Neuronal stem cell (in vitro differentiated cells): ENCODE measurements around the gene ADH4.
"Not testable (repeated sequence)": the region's sequence is repeated elsewhere in the genome, so short reads cannot be mapped to it uniquely, and the experiment has no call there.

Source experiments
- DNase-seq: peaks from one replicate; pipeline ENCODE4 v3.0.0-alpha.2; 2013; ENCODE audit warnings: low spot score
- H2AFZ ChIP-seq: one replicate; pipeline ENCODE4 v1.6.1; 2013; ENCODE audit warnings: mild to moderate bottlenecking, low read length, inconsistent platforms
- H2AK5ac ChIP-seq: 2 replicates; pipeline ENCODE4 v1.6.1; 2013; ENCODE audit warnings: low read depth, mild to moderate bottlenecking, inconsistent platforms, low read length, moderate library complexity, mixed read lengths
- H2BK120ac ChIP-seq: 2 replicates; pipeline ENCODE4 v1.6.1; 2013; ENCODE audit warnings: low read depth, mild to moderate bottlenecking, inconsistent platforms, low read length, moderate library complexity, mixed read lengths
- H2BK12ac ChIP-seq: one replicate; pipeline ENCODE4 v1.6.1; 2013; ENCODE audit warnings: low read length, inconsistent platforms
- H2BK15ac ChIP-seq: 2 replicates; pipeline ENCODE4 v1.6.1; 2013; ENCODE audit warnings: mild to moderate bottlenecking, low read length, inconsistent platforms, mixed read lengths
- H2BK5ac ChIP-seq: one replicate; pipeline ENCODE4 v1.6.1; 2013; ENCODE audit warnings: inconsistent platforms, mild to moderate bottlenecking, low read length, moderate library complexity
- H3K14ac ChIP-seq: one replicate; pipeline ENCODE4 v1.6.1; 2013; ENCODE audit warnings: low read length, inconsistent platforms
- H3K18ac ChIP-seq: 2 replicates; pipeline ENCODE4 v1.6.1; 2013; ENCODE audit warnings: low read length, inconsistent platforms
- H3K23ac ChIP-seq: 2 replicates; pipeline ENCODE4 v1.6.1; 2013; ENCODE audit warnings: low read depth, mild to moderate bottlenecking, mixed read lengths, low read length, inconsistent platforms; ENCODE audit not compliant: poor library complexity
- H3K27ac ChIP-seq: replicated peaks from 3 replicates; pipeline ENCODE4 v1.5.1; 2013; ENCODE audit warnings: low read length, inconsistent platforms
- H3K27me3 ChIP-seq, 3 experiments: 2 replicates each; pipeline ENCODE4 v1.6.1; 2013; ENCODE audit warnings: low read length in 3 of 3, mild to moderate bottlenecking in 2 of 3, inconsistent platforms in 1 of 3, low read depth in 1 of 3, mixed read lengths in 1 of 3, moderate library complexity in 1 of 3; ENCODE audit not compliant: control insufficient read depth in 3 of 3, insufficient read depth in 3 of 3
- H3K36me3 ChIP-seq, 2 donors: replicated peaks in 1 of 2; 2 replicates each; pipeline ENCODE4 v1.6.1; 2013; ENCODE audit warnings: low read length in 2 of 2; ENCODE audit not compliant: control insufficient read depth in 2 of 2, insufficient read depth in 2 of 2
- H3K4ac ChIP-seq: 2 replicates; pipeline ENCODE4 v1.6.1; 2013; ENCODE audit warnings: inconsistent platforms, mild to moderate bottlenecking, low read length, moderate library complexity
- H3K4me1 ChIP-seq, 2 donors: 1 replicate in 1 of 2; 2 replicates in 1 of 2; pipeline ENCODE4 v1.6.1; 2013; ENCODE audit warnings: low read length in 2 of 2, low read depth in 1 of 2; ENCODE audit not compliant: control insufficient read depth in 2 of 2, insufficient read depth in 1 of 2
- H3K4me2 ChIP-seq: one replicate; pipeline ENCODE4 v1.6.1; 2013; ENCODE audit warnings: mild to moderate bottlenecking, low read length, inconsistent platforms; ENCODE audit not compliant: insufficient read depth, poor library complexity, severe bottlenecking
- H3K4me3 ChIP-seq, 2 donors: 2 replicates each; pipeline ENCODE4 v1.5.1; 2013; ENCODE audit warnings: low read length in 2 of 2, mild to moderate bottlenecking in 2 of 2, inconsistent platforms in 1 of 2, moderate library complexity in 1 of 2
- H3K79me1 ChIP-seq: one replicate; pipeline ENCODE4 v1.6.1; 2013; ENCODE audit warnings: low read depth, mild to moderate bottlenecking, inconsistent platforms, low read length, moderate library complexity
- H3K9ac ChIP-seq: one replicate; pipeline ENCODE4 v1.6.1; 2013; ENCODE audit warnings: mild to moderate bottlenecking, low read depth, low read length, inconsistent platforms; ENCODE audit not compliant: poor library complexity
- H3K9me3 ChIP-seq, 2 donors: replicated peaks in 1 of 2; 2 replicates each; pipeline versions ENCODE3 to v1.6.1; 2013; ENCODE audit warnings: low read length in 2 of 2, mild to moderate bottlenecking in 2 of 2, inconsistent platforms in 1 of 2, low read depth in 1 of 2, mixed read lengths in 1 of 2, moderate library complexity in 1 of 2; ENCODE audit not compliant: control insufficient read depth in 2 of 2, insufficient read depth in 1 of 2
- H4K8ac ChIP-seq: one replicate; pipeline ENCODE4 v1.6.1; 2013; ENCODE audit warnings: low read depth, mild to moderate bottlenecking, inconsistent platforms, low read length, moderate library complexity
- H4K91ac ChIP-seq: one replicate; pipeline ENCODE4 v1.6.1; 2013; ENCODE audit warnings: low read length, low read depth, mild to moderate bottlenecking, inconsistent platforms; ENCODE audit not compliant: poor library complexity
- WGBS, 2 donors: extraction: QIAGEN DNeasy Blood & Tissue Kit; methylation state at CpG; one replicate each; pipeline ENCODE4 v1.1.7; 2013; ENCODE audit warnings: missing lambda C conversion rate in 2 of 2, mixed read lengths in 1 of 2; ENCODE audit not compliant: insufficient read length in 2 of 2, insufficient replicate concordance in 1 of 2; ENCODE audit errors: extremely low coverage in 2 of 2; 5-methylcytosine and 5-hydroxymethylcytosine counted together

The ADH4 gene

DNA sequence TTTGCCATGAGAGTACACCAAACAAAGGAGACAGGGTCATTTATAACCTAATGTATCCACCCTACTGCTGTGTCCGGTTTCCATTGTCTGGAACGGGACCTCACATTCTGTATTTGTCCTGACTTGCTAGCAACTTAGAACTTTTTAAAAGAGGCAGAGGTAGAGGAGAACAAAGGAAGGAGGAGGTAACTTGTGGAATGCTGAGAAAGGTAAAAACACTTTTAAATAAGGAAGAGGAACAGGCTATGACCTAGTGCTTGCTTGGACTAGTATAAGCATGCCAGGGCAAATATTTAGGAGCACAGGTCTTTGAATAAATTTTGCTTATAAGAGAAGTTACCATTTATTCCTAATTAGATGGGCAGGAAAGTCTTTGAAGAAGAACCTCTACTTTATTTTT lies 52.3 kb downstream of the ADH4 start:
- H3K18ac ChIP-seq, DNase-seq, H3K23ac ChIP-seq, H3K27ac ChIP-seq, H3K14ac ChIP-seq, H2AFZ ChIP-seq, H2BK5ac ChIP-seq, H3K79me1 ChIP-seq, H2BK120ac ChIP-seq, H3K4ac ChIP-seq, H2BK12ac ChIP-seq, H3K4me1 ChIP-seq, H3K4me2 ChIP-seq, H3K9ac ChIP-seq, H3K4me3 ChIP-seq, H4K8ac ChIP-seq, H2BK15ac ChIP-seq, H3K36me3 ChIP-seq, H3K27me3 ChIP-seq, H2AK5ac ChIP-seq, H4K91ac ChIP-seq: not testable (repeated sequence)
- whole genome bisulfite sequencing, 2 donors, result no CpG with 5 or more reads among the region's 2 CpGs
- peaks cover 0 to 11% of the 10 kb centered on the region in 2 donors for H3K9me3 ChIP-seq

DNA sequence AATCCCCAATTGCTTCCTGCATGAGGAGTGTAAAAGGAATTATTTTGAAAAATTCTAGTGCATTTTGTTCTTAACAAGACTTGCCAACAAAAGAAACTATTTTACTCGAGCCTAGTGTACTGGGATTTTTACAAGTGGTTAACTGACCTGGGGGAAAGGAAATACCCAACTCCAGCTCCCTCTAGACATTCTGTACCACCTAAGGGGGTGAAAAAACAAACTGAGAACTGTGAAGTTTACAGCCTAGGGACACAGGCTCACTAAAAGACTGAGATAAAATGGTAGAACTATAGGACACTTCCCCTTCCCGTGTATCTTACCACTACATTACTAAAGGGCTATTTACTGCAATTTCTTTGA lies 52.9 kb downstream of the ADH4 start:
- Histone ChIP-seq H3K23ac (no peak overlapping the region), H2BK15ac (no peak overlapping the region), H2AK5ac (no peak overlapping the region), H3K36me3 (peaks cover 0 to 4% of the 10 kb centered on the region in 2 donors), H3K27ac (peak overlapping the region; percentile 30), H4K91ac (no peak overlapping the region), H3K9ac (no peak overlapping the region), H2BK120ac (no peak overlapping the region), H2BK5ac (no peak overlapping the region), H3K4me2 (no peak overlapping the region), H3K4me3 (no peak overlapping the region), H3K4ac (no peak overlapping the region), H3K14ac (no peak overlapping the region), H3K27me3 (no peaks in the 10 kb centered on the region), H3K4me1 (peaks cover 2 to 3% of the 10 kb centered on the region in 2 donors), H2AFZ (no peak overlapping the region), H4K8ac (no peak overlapping the region), H3K79me1 (peaks cover 2% of the 10 kb centered on the region), H2BK12ac (no peak overlapping the region), H3K18ac (no peak overlapping the region), H3K9me3 (peaks cover 0 to 11% of the 10 kb centered on the region in 2 donors)
- WGBS, 2 donors, result no CpG with 5 or more reads among the region's 2 CpGs
- no peak for DNase-seq

DNA sequence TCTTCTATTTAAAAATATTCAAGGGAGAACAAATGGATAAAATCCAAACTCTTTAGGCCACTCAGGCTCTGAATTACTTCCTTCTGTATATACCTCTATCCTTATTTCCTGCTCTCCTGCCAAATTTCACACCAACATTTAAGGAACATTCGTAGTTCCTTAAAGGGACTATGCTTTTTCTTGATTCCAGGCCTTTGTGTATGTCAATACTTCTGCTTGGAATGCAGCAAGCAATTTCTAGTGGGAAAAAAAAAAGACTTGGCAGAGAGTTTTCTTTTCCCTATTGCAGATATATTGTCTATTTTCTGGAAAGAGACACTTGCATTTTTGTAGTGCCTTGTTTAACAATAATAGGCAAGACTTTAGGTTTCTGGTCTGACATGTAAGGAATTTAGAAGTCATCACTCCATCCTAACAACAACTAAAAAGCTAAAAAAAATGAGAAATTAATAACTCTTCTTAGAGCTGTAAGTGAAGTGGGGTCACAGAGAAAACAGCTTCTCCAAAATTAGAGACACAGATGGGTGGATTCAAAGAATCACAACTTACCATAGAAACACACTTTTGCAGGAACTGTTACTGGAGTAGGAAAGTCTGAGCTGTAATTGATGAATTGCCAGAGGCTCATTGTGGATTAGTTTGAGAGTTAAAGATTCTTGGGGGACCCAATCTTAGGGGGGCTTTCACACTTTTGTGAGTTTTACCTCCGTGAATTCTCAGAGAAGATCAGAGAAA lies 53.4 kb downstream of the ADH4 start:
- Histone ChIP-seq H3K36me3 (peaks cover 0 to 10% of the 10 kb centered on the region in 2 donors), H3K4me1 (peaks cover 2 to 3% of the 10 kb centered on the region in 2 donors), H3K4me2 (peak overlapping the region; percentile 11), H2BK120ac (no peak overlapping the region), H3K9ac (no peak overlapping the region), H2AFZ (no peak overlapping the region), H3K14ac (no peak overlapping the region), H3K79me1 (peaks cover 2% of the 10 kb centered on the region), H3K27ac (no peak overlapping the region), H2BK5ac (no peak overlapping the region), H3K23ac (no peak overlapping the region), H2BK12ac (no peak overlapping the region), H2AK5ac (no peak overlapping the region), H2BK15ac (no peak overlapping the region), H3K27me3 (no peaks in the 10 kb centered on the region), H3K4ac (no peak overlapping the region), H4K8ac (no peak overlapping the region), H4K91ac (no peak overlapping the region), H3K9me3 (peaks cover 0 to 11% of the 10 kb centered on the region in 2 donors), H3K18ac (no peak overlapping the region), H3K4me3 (no peak overlapping the region)
- WGBS, 2 donors, result no CpG with 5 or more reads among the region's 2 CpGs
- no peak for DNase-seq

DNA sequence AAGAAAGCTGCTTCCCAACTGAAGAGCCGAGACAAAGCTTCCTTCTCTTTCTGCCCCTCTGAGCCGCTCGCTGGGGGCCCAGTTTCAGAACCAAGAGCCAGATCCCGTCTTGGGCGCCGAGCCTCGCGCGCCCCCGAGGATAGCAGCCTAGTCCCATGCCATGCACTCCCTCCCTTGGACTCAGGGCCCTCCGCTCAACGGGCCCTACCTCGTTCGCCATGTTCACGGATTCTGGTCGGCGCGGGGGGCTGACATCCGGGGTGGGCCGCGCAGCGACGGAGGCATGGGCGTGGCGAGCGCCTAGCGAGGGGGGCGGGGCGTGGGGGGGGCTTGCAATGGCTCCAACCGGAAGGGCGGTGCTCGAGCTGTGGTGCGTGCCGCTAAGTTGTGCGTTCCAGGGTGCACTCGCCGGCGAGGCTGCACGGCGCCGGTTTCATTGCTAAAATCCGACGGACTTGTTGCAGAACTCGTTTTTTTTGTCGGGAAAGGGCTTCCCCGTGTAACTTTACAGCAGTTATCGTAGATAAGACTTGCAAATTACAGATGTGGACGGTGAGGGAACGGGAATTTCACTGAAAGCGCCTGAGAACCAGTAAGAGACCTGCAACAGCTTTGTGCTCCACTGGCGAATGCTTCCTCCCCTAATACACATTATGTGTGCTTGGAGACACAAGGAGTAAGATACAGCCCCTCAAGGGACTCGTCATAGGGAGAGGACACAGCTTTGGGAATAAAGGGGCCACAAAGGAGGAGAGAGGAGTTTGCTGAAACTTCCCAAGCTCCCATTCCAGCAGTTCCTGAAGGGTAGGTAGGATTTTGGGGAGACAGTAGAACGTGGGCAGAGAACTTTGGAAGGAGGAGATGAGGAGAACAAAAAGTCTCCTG lies 55.4 kb downstream of the ADH4 start, which contains the start of gene ADH5:
Gene ADH5, minus strand, starts transcription at position 308 of the 885 bp plus-strand sequence. Its CDS starts 88 bp downstream, at position 220.
- Histone ChIP-seq H4K8ac (no peak within 1 kb of the TSS), H3K9ac (peak within 1 kb of the TSS; percentile 95), H3K4me2 (peak within 1 kb of the TSS; percentile 60), H2BK120ac (no peak within 1 kb of the TSS), H3K36me3 (peaks cover 13 to 29% of the 10 kb centered on the region in 2 donors), H3K4me3 (peak within 1 kb of the TSS; percentile 90 to 94), H2BK12ac (no peak within 1 kb of the TSS), H3K27ac (peak within 1 kb of the TSS; percentile 69), H2AK5ac (no peak within 1 kb of the TSS), H3K18ac (peak within 1 kb of the TSS; percentile 99), H3K23ac (peak within 1 kb of the TSS; percentile 97), H3K27me3 (no peaks in the 10 kb centered on the region), H3K79me1 (peaks cover 2% of the 10 kb centered on the region), H4K91ac (no peak within 1 kb of the TSS), H3K14ac (peak within 1 kb of the TSS; percentile 96), H2AFZ (peak within 1 kb of the TSS; percentile 82), H2BK5ac (no peak within 1 kb of the TSS), H2BK15ac (no peak within 1 kb of the TSS), H3K9me3 (peaks cover 0 to 11% of the 10 kb centered on the region in 2 donors), H3K4ac (no peak within 1 kb of the TSS), H3K4me1 (peaks cover 2 to 3% of the 10 kb centered on the region in 2 donors)
- DNase-seq, result peak; percentile 82
- WGBS, 2 donors, result no CpG with 5 or more reads among the region's 53 CpGs
